ENCODE data around the gene ANKRD23. TPM values are rescaled to one million over a fixed set of nuclear protein-coding genes. Genes with fewer than 3 reads are reported as not detected.

Gene ANKRD23
- 0.45 and 1.2 TPM in 2 replicates for total RNA-seq

DNA sequence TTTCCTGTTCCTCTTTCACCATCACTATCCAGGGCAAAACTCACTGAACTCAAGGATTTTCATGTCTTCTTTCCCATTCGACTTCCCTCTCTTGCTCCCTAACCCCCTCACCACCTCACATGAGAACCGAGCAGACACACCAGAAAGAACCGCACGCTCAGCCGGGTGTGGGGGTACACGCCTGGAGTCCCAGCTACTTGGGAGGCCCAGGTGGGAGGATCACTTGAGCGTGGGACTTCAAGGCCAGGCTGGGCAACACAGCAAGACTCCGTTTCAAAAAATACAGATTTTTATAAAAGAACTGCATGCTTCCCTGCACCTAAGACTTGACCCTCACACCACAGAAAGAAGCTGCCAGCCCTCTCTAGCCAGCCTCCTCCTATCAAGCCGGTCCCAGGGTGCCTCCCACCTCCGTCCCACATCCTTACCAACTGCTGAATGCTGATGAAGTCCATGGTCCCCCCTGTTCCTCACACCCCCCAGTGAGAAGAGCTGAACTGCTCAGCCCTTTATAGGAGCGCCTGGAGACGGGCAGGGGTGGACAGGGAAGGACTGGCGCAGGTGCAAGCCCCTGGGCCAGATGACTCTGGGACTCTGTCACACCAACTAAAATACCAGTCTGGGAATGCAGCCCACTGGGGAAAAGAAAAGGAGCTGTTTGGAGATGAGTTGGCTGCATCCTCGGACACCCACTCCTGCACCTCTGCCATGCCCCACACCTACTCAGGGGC lies at the start of gene ANKRD23:
ANKRD23 (minus strand) TSS at position 484 of the 731 bp plus-strand sequence; CDS start at position 455, 29 bp downstream.

GRCh38 chr2:96869822-96870625 lies 26.2 kb upstream of the ANKRD23 start, which contains the start of gene SEMA4C:
SEMA4C (minus strand) TSS chr2:96870080; CDS start chr2:96867886, 2,194 bp downstream.

GRCh38 chr2:96857667-96858372 lies 14.0 kb upstream of the ANKRD23 start, which contains the start of gene ANKRD39:
ANKRD39 (minus strand) TSS chr2:96858016; CDS start chr2:96857987, 29 bp downstream.

GRCh38 chr2:96816127-96816835 lies 27.5 kb downstream of the ANKRD23 start, which contains the start of gene CNNM3:
CNNM3 (plus strand) TSS chr2:96816268; CDS start chr2:96816278, 10 bp downstream.

Other genes starting within 250 kb of the ANKRD23 start
- 22.4 and 23.8 TPM in 2 replicates for gene KANSL3, start 205.7 kb downstream of the ANKRD23 start, total RNA-seq
- under 0.01 and 0.09 TPM in 2 replicates for gene FER1L5, start 201.3 kb downstream of the ANKRD23 start, total RNA-seq
- gene LMAN2L, start 104.0 kb downstream of the ANKRD23 start, total RNA-seq: 22.7 and 25.9 TPM in 2 replicates
- 2.0 and 3.2 TPM in 2 replicates for gene CNNM4, start 83.1 kb downstream of the ANKRD23 start, total RNA-seq
- gene CNNM3, start 27.8 kb downstream of the ANKRD23 start, total RNA-seq: 6.6 and 10.0 TPM in 2 replicates
- gene ANKRD39, start 14.0 kb upstream of the ANKRD23 start, total RNA-seq: 6.3 and 6.9 TPM in 2 replicates
- gene SEMA4C, start 26.1 kb upstream of the ANKRD23 start, total RNA-seq: 17.2 and 18.2 TPM in 2 replicates
- gene FAM178B, start 142.6 kb upstream of the ANKRD23 start, total RNA-seq: 0.09 TPM in 1 of 2 replicates, not detected in the other

Data from endothelial cell of coronary artery (primary cell).